Calu3 (cell line): ENCODE data around the gene MKI67. TPM values are rescaled to one million over a fixed set of nuclear protein-coding genes. Genes with fewer than 3 reads are reported as not detected.

ENCODE experiments used
- BruUV-seq: library from RNA; stranded (reverse); fragments of 400-500 nt; replicated peaks from 2 replicates; lab custom pipeline; 2021; lab: Mats Ljungman, UMichigan
- CTCF ChIA-PET: fragments of 300-600 bp; sonication (Branson Sonifier 250); formaldehyde crosslinking; loops from one replicate; lab custom pipeline; 2022; ENCODE audit warnings: antibody characterized with exemption; lab: Charles Lee
- DNase-seq: peaks from one replicate; pipeline ENCODE4 v3.0.0; 2022
- H3K27ac Mint-ChIP-seq: one replicate; pipeline ENCODE4 v1.8.0; 2022; ENCODE audit warnings: mixed read lengths; ENCODE audit not compliant: unreplicated experiment
- H3K27me3 Mint-ChIP-seq: one replicate; pipeline ENCODE4 v1.8.0; 2022; ENCODE audit warnings: mixed read lengths; ENCODE audit not compliant: unreplicated experiment
- H3K36me3 Mint-ChIP-seq: one replicate; pipeline ENCODE4 v1.8.0; 2022; ENCODE audit warnings: mild to moderate bottlenecking, moderate library complexity, mixed read lengths; ENCODE audit not compliant: insufficient read depth, unreplicated experiment
- H3K4me1 Mint-ChIP-seq: one replicate; pipeline ENCODE4 v1.8.0; 2022; ENCODE audit warnings: mild to moderate bottlenecking, low read depth, mixed read lengths; ENCODE audit not compliant: unreplicated experiment
- H3K4me3 Mint-ChIP-seq: one replicate; pipeline ENCODE4 v1.8.0; 2022; ENCODE audit warnings: mild to moderate bottlenecking, low read depth, moderate library complexity, mixed read lengths; ENCODE audit not compliant: unreplicated experiment
- H3K9me3 Mint-ChIP-seq: one replicate; pipeline ENCODE4 v1.8.0; 2022; ENCODE audit warnings: low read depth, mixed read lengths; ENCODE audit not compliant: unreplicated experiment
- intact Hi-C: fragments of 100-400 bp; cut with micrococcal nuclease; formaldehyde crosslinking; loops from one replicate; pipeline ENCODE4 v1.10.0; 2022; ENCODE audit not compliant: unreplicated experiment
- total RNA-seq: library from RNA; stranded (reverse); gene quantifications from 2 replicates; pipeline ENCODE4 v1.2.3, GENCODE V29; 2022
- TF ChIP-seq, protein P1 (sequence below): fragments of 200-600 bp; IDR thresholded peaks from one replicate; pipeline ENCODE4 v1.8.0; 2022; ENCODE audit warnings: antibody characterized with exemption; ENCODE audit not compliant: unreplicated experiment

The MKI67 gene
- total RNA-seq, 1 experiment from 2014 or later: 87.8 TPM

DNA sequence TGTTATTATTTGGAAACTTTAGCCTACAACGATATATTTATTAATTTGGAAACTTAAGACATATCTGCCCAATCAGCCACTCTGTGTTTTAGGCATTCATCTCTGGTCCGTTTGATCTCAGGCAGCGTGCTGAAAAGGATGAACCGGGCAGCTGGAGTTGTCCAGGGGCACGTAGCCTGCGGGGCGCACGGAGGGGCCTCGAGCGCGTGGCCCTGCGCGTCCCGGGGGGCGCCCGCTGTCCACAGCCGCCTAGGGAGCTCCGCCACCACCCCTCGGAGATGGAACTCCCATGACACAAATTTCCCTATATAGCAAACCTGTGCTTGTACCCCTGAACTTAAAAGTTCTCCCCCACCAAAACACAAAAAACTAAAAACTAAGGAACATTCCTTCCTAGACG is 24.3 kb upstream of the MKI67 start:
- peak overlapping the region; percentile 62 for H3K4me3 Mint-ChIP-seq
- TF ChIP-seq, protein P1, sequence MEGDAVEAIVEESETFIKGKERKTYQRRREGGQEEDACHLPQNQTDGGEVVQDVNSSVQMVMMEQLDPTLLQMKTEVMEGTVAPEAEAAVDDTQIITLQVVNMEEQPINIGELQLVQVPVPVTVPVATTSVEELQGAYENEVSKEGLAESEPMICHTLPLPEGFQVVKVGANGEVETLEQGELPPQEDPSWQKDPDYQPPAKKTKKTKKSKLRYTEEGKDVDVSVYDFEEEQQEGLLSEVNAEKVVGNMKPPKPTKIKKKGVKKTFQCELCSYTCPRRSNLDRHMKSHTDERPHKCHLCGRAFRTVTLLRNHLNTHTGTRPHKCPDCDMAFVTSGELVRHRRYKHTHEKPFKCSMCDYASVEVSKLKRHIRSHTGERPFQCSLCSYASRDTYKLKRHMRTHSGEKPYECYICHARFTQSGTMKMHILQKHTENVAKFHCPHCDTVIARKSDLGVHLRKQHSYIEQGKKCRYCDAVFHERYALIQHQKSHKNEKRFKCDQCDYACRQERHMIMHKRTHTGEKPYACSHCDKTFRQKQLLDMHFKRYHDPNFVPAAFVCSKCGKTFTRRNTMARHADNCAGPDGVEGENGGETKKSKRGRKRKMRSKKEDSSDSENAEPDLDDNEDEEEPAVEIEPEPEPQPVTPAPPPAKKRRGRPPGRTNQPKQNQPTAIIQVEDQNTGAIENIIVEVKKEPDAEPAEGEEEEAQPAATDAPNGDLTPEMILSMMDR: no peak
- peaks cover 31% of the 10 kb centered on the region for H3K27me3 Mint-ChIP-seq
- CTCF ChIA-PET: no interaction called here
- H3K27ac Mint-ChIP-seq: no peak overlapping the region
- DNase-seq: no peak
- no TSS peak for BruUV-seq
- no peaks in the 10 kb centered on the region for H3K9me3 Mint-ChIP-seq
- no peaks in the 10 kb centered on the region for H3K36me3 Mint-ChIP-seq
- intact Hi-C loops: loop anchor here (1.0 kb wide), 1 partner anchor 72 kb away; no protein-coding TSS in a partner anchor
- no peaks in the 10 kb centered on the region for H3K4me1 Mint-ChIP-seq

DNA sequence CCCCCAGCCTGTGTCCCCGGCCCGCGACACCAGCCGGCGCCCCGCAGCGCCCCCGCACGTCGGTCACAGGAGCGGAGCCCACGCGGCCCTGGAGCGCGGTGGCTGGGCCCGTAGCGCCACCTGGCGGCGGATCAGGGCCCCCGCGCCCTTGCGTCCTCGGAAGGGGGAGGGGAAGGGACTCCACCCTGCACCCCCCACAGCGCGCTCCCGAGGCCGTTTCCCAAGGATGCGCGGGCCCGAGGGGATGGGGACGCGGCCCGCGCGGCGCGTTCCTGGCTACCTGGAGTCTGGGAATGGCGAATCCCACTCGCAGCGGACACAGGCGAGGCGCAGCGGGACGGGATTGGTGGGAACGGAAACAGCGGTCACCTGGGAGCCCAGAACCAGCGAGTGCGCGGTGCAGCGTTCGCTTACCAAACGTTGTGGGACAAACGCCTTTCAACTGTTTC is 23.8 kb upstream of the MKI67 start:
- Mint-ChIP-seq H3K4me1 (no peaks in the 10 kb centered on the region), H3K36me3 (no peaks in the 10 kb centered on the region), H3K27me3 (peaks cover 33% of the 10 kb centered on the region), H3K9me3 (no peaks in the 10 kb centered on the region), H3K27ac (no peak overlapping the region), H3K4me3 (peak overlapping the region; percentile 62)
- CTCF ChIA-PET: no interaction called here
- peak; percentile 79 for DNase-seq
- BruUV-seq: no TSS peak
- intact Hi-C loops: loop anchor here (1.0 kb wide), 1 partner anchor 72 kb away; no protein-coding TSS in a partner anchor
- TF ChIP-seq, protein P1: peak; percentile 83

DNA sequence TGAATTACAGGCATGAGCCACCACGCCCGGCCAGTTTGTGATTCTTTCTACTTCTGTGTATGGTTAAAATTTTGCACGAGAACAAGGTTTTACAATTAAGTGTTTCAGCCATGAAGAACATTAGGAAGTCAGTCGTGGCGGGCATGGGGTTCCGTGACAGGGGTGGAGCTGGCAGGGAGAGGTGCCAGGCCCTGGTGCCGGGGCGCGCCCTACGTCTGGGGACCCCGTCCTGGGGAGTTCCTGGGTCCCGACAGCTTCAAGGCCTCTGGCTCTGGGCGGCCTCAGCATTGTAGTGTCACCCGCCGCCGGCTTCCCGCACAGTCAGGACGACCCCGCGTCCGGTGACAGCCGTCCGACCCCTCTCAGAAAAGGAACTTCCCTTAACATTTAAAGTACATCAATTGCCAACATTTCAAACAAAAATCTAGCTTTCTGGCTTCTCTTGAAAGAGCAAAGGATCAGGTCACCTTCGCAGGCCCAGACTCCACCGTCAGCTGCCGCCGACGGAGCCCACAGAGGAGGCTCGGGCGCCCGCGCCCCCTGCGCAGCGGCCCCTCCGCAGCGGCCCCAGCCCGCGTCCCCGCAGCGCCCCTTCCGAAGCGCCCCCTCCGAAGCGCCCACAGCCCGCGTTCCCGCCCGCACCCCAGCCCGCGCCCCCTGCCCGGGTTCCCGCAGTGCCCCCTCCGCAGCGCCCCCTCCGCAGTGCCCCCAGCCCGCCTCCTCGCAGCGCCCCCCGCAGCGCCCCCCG is 23.2 kb upstream of the MKI67 start:
- H3K27me3 Mint-ChIP-seq: peaks cover 33% of the 10 kb centered on the region
- H3K27ac Mint-ChIP-seq: no peak overlapping the region
- BruUV-seq: no TSS peak
- intact Hi-C loops: loop anchor here (1.0 kb wide), 1 partner anchor 71 kb away; no protein-coding TSS in a partner anchor
- DNase-seq: no peak
- H3K4me1 Mint-ChIP-seq: no peaks in the 10 kb centered on the region
- H3K9me3 Mint-ChIP-seq: no peaks in the 10 kb centered on the region
- H3K4me3 Mint-ChIP-seq: peak overlapping the region; percentile 62
- H3K36me3 Mint-ChIP-seq: no peaks in the 10 kb centered on the region
- TF ChIP-seq, protein P1: no peak
- CTCF ChIA-PET: no interaction called here

DNA sequence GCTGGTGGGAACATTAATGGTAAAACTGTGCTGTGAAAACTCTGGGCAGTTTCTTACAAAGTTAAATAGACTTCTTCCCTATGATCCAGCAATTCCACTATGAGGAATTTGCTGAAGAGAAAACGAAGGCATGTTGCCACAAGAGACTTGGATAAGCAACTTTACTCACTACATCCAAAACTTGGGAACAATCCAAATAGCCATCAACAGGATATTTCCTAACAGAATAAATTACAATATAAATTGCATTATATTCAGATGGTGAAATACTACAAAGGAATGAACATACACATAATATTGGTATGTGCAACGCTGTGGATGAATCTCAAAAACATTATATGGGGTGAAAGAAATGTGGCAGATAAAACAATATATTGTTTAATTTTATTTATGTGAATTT is 21.4 kb upstream of the MKI67 start:
- intact Hi-C loops: no loop called here
- Mint-ChIP-seq H3K36me3 (no peaks in the 10 kb centered on the region), H3K9me3 (no peaks in the 10 kb centered on the region), H3K4me1 (no peaks in the 10 kb centered on the region), H3K27me3 (peaks cover 33% of the 10 kb centered on the region), H3K4me3 (no peak overlapping the region), H3K27ac (no peak overlapping the region)
- CTCF ChIA-PET: no interaction called here
- no peak for DNase-seq
- TF ChIP-seq, protein P1: no peak
- no TSS peak for BruUV-seq
